ENCODE results near the gene TBCA. TPM values are rescaled to one million over a fixed set of nuclear protein-coding genes. Genes with fewer than 3 reads are reported as not detected.

Gene TBCA
- total and polyA plus RNA-seq, 7 donors: 93.3 to 209 (median 132) TPM

- DNase-seq (no peak), ATAC-seq (no peak)
- Histone ChIP-seq H3K9me3 (no peaks in the 10 kb centered on the region), H3K27me3 (ENCODE audit: insufficient read depth in 3 of 3, low read length in 2 of 3) (no peaks in the 10 kb centered on the region), H3K36me3 (ENCODE audit: insufficient read depth in 1 of 2, low read depth in 1 of 2) (peaks cover 0 to under 1% of the 10 kb centered on the region in 2 donors), H3K4me3 (no peak overlapping the region), H3K27ac (no peak overlapping the region), H3K4me1 (peaks cover 12% of the 10 kb centered on the region)
- WGBS, 3 donors: 79 to 92% (median 92%) methylated on average over 2 of the region's 2 CpGs
- intact Hi-C loops (cut with DNase I): loop anchor here in 1 of 2 donors (10.0 kb wide), 1 partner anchor 134 kb away; no protein-coding TSS in a partner anchor
- TF ChIP-seq, protein P1, sequence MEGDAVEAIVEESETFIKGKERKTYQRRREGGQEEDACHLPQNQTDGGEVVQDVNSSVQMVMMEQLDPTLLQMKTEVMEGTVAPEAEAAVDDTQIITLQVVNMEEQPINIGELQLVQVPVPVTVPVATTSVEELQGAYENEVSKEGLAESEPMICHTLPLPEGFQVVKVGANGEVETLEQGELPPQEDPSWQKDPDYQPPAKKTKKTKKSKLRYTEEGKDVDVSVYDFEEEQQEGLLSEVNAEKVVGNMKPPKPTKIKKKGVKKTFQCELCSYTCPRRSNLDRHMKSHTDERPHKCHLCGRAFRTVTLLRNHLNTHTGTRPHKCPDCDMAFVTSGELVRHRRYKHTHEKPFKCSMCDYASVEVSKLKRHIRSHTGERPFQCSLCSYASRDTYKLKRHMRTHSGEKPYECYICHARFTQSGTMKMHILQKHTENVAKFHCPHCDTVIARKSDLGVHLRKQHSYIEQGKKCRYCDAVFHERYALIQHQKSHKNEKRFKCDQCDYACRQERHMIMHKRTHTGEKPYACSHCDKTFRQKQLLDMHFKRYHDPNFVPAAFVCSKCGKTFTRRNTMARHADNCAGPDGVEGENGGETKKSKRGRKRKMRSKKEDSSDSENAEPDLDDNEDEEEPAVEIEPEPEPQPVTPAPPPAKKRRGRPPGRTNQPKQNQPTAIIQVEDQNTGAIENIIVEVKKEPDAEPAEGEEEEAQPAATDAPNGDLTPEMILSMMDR (IDR thresholded peaks at IDR 0.05): no peak
These were observed 2.8 kb upstream of the TBCA start for GRCh38 chr5:77778881-77779438.

- Histone ChIP-seq H3K27ac (no peak overlapping the region), H3K4me3 (no peak overlapping the region), H3K27me3 (ENCODE audit: insufficient read depth in 3 of 3, low read length in 2 of 3) (no peaks in the 10 kb centered on the region), H3K4me1 (peaks cover 18% of the 10 kb centered on the region), H3K9me3 (no peaks in the 10 kb centered on the region), H3K36me3 (ENCODE audit: insufficient read depth in 1 of 2, low read depth in 1 of 2) (peaks cover 0 to 6% of the 10 kb centered on the region in 2 donors)
- TF ChIP-seq, protein P1 (IDR thresholded peaks at IDR 0.05): no peak
- intact Hi-C loops (cut with DNase I): loop anchor here in 1 of 2 donors (10.0 kb wide), 1 partner anchor 134 kb away; no protein-coding TSS in a partner anchor
- 92 to 98% (median 95%) methylated on average over 2 of the region's 2 CpGs for WGBS, 3 donors
- ATAC-seq: no peak
- no peak for DNase-seq
These were observed 2.3 kb upstream of the TBCA start for GRCh38 chr5:77778398-77778797.

- H3K4me3 ChIP-seq: no peak overlapping the region
- intact Hi-C loops (cut with DNase I): loop anchor here in 1 of 2 donors (10.0 kb wide), 1 partner anchor 133 kb away; no protein-coding TSS in a partner anchor
- H3K4me1 ChIP-seq: peaks cover 23% of the 10 kb centered on the region
- ATAC-seq: no peak
- TF ChIP-seq, protein P1 (IDR thresholded peaks at IDR 0.05): no peak
- 73 to 82% (median 76%) methylated on average over 3 of the region's 3 CpGs for WGBS, 3 donors
- H3K27me3 ChIP-seq (ENCODE audit: insufficient read depth in 3 of 3, low read length in 2 of 3): no peaks in the 10 kb centered on the region
- no peaks in the 10 kb centered on the region for H3K9me3 ChIP-seq
- H3K36me3 ChIP-seq (ENCODE audit: insufficient read depth in 1 of 2, low read depth in 1 of 2): peaks cover 0 to 9% of the 10 kb centered on the region in 2 donors
- no peak overlapping the region for H3K27ac ChIP-seq
- DNase-seq: no peak
These were observed 1.8 kb upstream of the TBCA start for GRCh38 chr5:77777911-77778310.

- 71 to 83% (median 76%) methylated on average over 11 of the region's 11 CpGs for WGBS, 3 donors
- ATAC-seq (peak in 1 of 4 donors; percentile 25), DNase-seq (no peak)
- Histone ChIP-seq H3K27me3 (ENCODE audit: insufficient read depth in 3 of 3, low read length in 2 of 3) (no peaks in the 10 kb centered on the region), H3K27ac (no peak overlapping the region), H3K4me1 (peaks cover 26% of the 10 kb centered on the region), H3K9me3 (no peaks in the 10 kb centered on the region), H3K4me3 (no peak overlapping the region), H3K36me3 (ENCODE audit: insufficient read depth in 1 of 2, low read depth in 1 of 2) (peaks cover 0 to 9% of the 10 kb centered on the region in 2 donors)
- TF ChIP-seq, protein P1 (IDR thresholded peaks at IDR 0.05): no peak
- intact Hi-C loops (cut with DNase I): loop anchor here in 1 of 2 donors (10.0 kb wide), 1 partner anchor 133 kb away; no protein-coding TSS in a partner anchor
These were observed 1.2 kb upstream of the TBCA start for GRCh38 chr5:77777281-77777892.

All from psoas muscle (tissue), 8 donors.